ENCODE measurements around the gene NHS.

DNA sequence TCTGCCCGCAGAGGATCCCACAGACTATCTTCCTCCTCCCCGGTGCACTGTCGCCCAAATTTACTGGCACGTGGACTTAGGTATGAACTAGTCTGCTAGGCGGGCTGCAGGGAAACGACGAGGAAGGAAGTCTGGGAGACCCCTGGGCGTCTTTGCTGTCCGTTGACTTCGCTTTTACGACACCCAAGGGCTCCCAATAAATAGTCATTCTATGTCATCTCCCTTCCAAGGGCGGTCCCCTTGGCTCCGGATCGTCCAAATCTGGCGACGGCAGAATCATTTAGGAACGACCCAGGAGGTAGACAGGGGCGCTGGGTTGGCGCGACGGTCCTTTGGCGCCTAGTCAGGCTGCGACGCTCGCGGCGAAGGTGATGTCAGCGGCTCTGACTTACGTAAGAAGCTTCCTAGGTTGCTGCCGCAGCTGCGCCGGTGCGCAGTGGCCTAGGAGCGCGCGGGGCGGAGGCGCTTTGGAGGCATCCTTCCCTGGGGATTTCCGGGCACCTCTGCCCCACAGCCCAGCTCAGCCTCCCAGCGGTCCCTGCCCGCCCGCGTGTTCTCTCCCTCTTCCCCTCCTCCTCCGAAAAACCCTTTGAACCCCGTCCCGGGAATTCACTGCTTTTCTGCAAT lies 2.2 kb downstream of the NHS start:
- TF ChIP-seq, protein P1, sequence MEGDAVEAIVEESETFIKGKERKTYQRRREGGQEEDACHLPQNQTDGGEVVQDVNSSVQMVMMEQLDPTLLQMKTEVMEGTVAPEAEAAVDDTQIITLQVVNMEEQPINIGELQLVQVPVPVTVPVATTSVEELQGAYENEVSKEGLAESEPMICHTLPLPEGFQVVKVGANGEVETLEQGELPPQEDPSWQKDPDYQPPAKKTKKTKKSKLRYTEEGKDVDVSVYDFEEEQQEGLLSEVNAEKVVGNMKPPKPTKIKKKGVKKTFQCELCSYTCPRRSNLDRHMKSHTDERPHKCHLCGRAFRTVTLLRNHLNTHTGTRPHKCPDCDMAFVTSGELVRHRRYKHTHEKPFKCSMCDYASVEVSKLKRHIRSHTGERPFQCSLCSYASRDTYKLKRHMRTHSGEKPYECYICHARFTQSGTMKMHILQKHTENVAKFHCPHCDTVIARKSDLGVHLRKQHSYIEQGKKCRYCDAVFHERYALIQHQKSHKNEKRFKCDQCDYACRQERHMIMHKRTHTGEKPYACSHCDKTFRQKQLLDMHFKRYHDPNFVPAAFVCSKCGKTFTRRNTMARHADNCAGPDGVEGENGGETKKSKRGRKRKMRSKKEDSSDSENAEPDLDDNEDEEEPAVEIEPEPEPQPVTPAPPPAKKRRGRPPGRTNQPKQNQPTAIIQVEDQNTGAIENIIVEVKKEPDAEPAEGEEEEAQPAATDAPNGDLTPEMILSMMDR (IDR thresholded peaks at IDR 0.05): no peak
- TF ChIP-seq POLR2A (IDR thresholded peaks at IDR 0.05): no peak
- peak in 2 of 3 donors; percentile 25 to 36 for TF ChIP-seq POLR2AphosphoS5 (IDR thresholded peaks at IDR 0.05)
